SKM-1 treated with dmso at 0.1 percent for 144 hours (cell line): ENCODE results near the gene BABAM2.
A peak's percentile ranks its signal among the peaks of the same experiment; 100 is the strongest.

Experiments used
- DNase-seq: peaks from one replicate; lab custom pipeline; 2025; ENCODE audit not compliant: unreplicated experiment; lab: John Stamatoyannopoulos, UW

BABAM2 gene

DNA sequence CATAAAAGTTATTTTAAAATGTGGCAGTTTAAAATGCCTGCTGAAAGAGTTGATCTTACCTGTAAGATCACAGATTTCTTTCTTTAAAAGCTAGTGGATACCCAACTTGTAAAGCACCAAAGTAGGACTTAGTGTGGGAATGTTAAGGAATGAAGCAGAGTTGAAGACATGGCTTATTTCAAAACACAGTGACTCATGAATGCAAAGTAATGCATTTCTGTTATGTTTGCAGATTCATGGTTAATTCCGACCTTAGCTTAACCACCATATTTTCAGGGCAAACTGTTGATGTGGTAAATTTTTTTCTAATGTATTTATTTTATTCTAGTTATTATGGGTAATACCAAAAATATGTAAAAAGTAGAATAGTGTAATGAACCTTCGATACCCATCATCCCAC lies 295.4 kb downstream of the BABAM2 start:
- no peak for DNase-seq

- DNase-seq = no peak
Observed at GRCh38 chr2:28187186-28187585, 296.7 kb downstream of the BABAM2 start.

GRCh38 chr2:28188436-28188835 lies 297.9 kb downstream of the BABAM2 start:
- no peak for DNase-seq

DNA sequence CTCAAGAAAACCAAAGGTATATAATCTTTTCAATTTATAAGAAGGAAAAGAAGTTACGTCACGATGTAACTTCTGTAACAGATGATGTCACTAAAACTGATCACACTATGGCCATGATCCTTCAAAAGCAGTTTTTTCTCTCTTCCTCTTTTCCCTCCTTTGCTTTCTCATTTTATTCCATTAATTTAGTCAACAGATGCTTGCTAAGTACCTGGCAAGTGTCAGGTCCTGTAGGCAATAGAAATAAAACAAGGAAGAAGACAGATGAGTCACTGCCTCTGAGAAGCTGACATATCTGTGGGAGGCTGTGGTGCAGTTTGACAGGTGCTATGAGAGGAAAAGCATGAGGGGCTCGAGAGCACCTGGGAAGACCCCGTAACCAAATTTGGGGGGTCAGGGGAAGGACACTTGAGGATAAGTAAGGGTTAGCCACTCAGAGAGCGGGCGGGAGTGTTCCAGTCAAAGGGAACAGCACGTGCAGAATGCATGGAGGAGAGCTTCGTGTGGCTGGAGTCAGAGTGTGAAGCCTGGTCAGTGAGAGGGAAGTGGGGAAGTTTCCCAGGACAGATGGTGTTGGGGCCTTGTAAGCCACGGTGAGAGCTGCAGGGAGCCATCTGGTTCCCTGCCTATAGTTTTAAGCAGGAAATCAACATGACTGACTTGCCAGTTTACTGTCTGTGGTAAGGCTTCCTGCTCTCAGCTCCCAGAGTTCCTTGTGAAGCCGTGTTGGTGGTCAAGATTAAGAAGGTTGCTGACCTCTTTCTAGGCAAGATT lies 303.3 kb downstream of the BABAM2 start:
- DNase-seq = peak; percentile 20

DNA sequence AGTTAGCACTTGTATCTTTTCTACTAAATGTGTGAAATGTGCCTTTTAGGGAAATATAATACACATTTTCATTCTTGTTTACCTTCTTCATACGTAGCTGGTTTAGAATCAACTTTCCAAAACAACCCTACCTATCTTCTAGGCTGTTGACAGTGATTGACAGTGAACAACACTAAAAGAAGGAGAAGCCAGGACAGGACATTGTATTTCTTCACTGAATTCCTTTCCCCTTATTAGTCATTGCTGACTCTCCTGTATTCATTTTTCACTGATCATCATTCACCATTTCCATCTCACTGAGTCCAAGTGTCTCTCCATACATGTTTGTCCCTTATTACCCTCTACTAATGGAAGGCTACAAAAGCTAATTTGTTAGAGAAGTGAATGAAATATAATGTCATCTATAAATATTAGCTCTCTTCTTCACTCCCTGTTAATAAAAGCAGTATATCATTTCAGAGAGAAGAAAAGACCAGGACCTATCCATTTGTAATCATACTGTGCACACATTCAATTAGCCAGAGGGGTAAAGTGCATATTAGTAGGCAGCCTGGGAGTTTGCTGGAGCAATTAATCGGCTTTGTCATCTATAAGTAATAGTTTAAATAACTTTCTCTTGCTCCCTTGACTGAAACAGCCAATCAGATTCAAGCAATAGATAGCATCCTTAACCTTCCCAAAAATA lies 309.6 kb downstream of the BABAM2 start:
- DNase-seq = no peak

DNA sequence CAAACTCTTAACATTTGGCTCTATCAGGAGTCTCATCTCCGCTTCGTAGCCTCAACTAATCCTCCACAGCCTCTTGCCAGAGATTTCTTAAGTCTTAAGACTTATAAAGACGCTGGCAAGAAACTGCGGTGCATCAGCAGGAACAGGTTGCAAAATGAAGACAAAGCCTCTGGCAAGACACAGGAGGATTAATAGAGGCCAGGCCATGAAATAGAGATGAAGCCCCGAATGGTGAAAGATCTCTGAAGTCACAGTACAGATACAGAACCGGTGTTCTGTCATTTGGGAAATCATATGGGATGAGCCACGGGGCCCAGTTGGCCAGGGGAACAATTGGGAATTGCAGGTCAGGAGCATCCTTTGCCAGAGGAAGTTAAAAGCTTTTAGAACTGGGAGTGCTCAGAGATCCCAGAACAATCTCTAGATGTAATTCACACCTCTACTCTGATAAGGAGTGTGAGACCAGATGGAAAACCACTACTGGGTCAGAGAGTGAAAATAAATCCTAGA lies 311.2 kb downstream of the BABAM2 start:
- DNase-seq = no peak

- no peak for DNase-seq
Observed at GRCh38 chr2:28202719-28203118, 312.2 kb downstream of the BABAM2 start.

DNA sequence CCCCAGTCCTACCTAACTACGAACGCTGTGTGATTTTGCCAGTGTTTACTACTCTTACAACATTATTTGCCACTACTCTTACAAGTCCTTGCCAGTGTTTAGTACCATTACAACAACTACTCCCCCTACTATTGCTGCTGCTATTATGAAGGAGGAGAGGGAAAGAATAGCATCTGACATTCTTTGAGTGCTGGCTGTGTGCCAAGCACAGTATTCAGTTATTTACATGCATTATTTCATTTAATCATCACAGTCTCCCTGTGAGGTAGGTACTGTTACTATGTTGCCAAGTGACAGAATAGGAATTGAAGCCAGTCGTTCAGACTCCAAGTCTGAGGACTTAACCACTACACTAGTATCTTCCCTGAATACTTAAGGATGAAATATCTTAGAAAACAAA lies 316.2 kb downstream of the BABAM2 start:
- DNase-seq = no peak

DNA sequence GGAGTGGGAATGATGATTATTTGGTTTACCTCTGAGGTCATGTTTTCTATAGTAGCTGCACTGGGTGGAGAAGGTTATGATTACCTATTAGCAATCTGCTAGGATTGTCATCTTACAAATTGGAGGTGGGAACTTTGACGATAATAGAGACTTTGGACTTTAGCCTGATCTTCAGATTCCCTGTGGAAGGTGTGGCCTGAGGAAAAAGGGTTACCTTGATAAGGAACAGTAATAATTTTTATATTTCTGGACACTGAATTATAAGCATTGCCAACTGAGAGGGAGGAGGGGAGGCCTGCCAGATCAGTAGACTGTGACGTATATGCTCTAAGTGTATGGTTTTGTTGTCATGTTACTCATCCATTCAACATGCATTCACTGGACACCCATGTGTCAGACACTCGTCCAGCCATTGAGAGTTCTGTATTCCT lies 318.7 kb downstream of the BABAM2 start:
- no peak for DNase-seq

DNA sequence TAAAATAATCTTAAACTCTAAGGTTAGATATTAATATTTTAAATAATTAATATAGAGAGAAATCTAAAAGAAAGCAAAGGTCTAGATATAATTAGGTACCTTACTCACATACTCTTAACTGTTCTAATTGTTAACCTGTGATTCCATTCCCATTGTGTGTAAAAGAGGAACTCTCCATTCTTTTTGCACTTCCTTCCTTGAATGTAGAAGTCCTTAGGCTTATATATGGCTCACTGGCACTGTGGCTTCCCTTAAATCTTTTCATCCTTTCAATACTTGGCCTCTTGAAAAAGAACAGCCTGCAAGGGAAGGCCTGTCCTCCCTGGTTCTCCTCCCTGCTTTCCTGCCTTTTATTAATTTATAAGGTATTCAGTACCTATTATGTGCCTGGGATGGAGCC lies 319.3 kb downstream of the BABAM2 start:
- no peak for DNase-seq

- no peak for DNase-seq
Observed at GRCh38 chr2:28210535-28210934, 320.0 kb downstream of the BABAM2 start.

DNA sequence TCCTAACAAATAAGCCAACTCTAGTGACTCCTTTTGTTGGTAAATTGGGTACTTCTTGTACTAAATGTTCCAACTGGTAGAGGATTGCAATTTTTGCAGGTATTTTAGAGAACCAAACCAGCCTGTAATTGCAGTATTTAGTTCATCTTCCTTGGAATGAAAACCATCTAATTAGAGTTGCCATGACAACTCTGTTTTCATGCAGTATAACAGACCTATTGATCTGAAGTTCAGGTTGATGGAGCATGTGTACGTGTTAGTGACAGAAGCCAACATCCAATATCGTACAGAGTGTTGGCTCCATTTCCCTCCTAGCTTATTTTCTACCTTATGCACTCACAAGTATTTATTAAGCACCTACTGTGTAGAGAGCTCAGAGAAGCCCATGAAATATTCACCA lies 325.8 kb downstream of the BABAM2 start:
- DNase-seq = no peak

DNA sequence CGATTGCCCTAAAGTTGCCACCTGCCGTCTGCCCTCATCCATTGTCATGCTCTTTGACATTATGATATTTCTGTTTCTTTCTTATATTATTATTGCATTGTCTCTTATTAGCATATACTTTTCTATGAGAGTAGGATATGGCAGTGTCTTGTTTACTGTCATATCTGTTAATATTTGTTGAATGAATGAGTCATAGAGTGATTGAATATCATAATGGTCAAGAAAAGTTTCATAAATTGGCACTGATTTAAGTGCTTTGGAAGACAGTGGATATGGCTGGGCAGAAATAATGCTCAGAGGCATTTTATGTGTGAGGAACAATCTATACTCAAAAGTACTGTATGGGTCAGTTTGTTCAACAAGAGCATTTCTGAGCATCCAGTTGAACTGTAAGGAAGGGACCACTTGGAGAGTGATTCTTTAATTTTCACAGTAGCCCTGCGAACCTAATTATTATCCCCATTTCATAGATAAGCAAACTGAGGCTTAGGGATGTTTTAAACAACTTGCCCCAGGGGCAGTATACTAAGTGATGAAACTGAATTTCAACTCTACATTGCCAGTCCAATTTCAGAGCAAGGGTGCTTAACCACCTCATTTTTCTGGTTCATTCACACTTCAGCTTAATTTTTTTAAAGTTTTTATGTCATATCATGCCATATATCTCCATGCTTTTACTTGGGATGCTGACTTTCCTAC lies 326.7 kb downstream of the BABAM2 start:
- DNase-seq = no peak

- DNase-seq = no peak
Observed at GRCh38 chr2:28219138-28219537, 328.6 kb downstream of the BABAM2 start.

- DNase-seq = no peak
Observed at GRCh38 chr2:28219758-28220368, 329.3 kb downstream of the BABAM2 start.

- no peak for DNase-seq
Observed at GRCh38 chr2:28224648-28225472, 334.3 kb downstream of the BABAM2 start.

DNA sequence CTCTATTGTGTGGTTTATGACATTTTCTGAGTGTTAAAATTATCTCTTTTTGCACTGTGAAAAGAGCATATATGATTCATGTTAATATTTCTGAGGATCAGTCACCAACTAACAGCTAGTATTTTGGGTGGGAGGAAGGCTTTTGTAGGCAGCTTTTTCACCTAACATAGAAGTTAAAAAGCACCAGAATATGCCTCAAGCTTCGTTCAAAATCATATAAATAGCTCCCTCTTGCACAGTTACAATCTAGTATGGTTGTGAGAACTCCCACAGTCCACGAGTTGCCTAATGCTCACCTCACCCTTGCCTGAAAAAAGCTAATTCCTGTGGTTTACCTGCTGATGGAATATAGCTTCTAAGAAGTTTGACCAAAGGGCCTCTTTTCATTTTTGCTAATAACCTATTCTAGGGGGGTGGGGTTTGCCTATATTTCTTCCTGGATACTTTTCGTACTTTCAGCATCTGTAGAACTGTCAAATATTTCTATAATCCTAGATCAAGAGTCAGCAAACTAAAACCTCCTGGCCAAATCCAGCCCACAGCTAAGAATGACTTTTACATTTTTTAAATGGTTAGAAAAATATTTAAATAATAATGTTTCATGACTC lies 335.0 kb downstream of the BABAM2 start:
- no peak for DNase-seq

DNA sequence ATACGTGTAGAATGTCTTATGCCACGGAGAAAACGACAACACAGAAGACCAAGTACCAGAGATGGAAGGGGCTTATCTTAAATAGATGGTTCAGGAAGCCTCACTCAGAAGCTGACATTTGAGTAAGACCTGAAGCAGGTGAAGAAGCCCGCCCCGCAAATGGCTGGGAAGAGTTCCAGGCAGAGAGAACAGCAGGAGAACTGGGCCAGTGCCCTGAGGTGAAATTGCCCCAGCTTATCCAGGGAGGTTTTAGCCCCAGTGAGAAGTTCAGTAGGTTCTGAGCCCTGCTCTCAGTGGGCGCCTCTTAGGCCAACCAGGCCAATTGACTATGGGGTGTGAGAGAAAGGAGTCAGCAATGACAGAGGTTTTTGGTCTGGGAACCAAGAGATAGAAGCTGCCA lies 336.0 kb downstream of the BABAM2 start:
- DNase-seq = no peak

DNA sequence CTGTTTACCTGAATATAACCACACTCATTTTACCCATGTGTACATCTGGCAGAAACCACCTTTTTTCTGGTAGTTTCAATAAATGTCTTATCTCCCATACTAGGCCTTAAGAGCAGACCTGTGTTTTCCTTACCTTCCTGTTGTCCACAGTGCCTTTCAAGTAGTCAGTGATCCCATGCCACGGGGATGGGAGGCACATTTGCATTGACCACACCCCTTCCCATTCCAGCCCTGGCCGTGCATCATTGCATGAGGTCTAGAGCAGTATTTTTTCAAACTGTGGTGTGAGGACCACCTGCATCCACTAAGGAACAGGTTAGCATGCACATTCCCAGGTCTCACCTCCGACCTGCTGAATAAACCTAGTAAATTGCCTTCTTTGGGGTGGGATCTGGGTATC lies 337.0 kb downstream of the BABAM2 start:
- no peak for DNase-seq

- no peak for DNase-seq
Observed at GRCh38 chr2:28228434-28228995, 338.0 kb downstream of the BABAM2 start.
